GM18517 (cell line): ENCODE measurements around the gene ACTL8.
"Not testable (repeated sequence)": the region's sequence is repeated elsewhere in the genome, so short reads cannot be mapped to it uniquely, and the experiment has no call there.

Source experiments
- ATAC-seq: cut with Tn5 transposase; IDR thresholded peaks from one replicate; pipeline ENCODE4 v1.9.1; 2021; ENCODE audit warnings: mild to moderate bottlenecking, moderate library complexity; ENCODE audit not compliant: unreplicated experiment

Gene ACTL8

DNA sequence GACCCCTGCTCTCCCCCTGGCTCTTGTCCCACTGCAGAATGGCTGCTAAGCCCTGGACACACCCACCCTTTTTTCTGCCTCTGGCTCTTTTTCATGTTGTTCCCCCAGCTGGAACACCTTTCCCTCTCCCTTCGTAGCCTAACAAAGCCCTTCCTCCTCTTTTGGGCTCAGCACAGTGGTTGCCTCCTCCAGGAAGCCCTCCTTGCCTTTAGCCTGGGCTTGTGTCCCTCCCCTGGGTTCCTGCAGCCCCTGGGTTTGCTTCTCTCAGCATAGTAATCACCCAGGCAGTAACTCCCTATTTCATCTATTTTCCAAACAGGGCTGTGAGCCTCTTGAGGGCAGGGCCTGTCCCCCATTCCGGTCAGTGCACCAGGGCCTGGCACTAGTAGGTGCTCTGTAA is 19.8 kb upstream of the ACTL8 start:
- no peak for ATAC-seq

DNA sequence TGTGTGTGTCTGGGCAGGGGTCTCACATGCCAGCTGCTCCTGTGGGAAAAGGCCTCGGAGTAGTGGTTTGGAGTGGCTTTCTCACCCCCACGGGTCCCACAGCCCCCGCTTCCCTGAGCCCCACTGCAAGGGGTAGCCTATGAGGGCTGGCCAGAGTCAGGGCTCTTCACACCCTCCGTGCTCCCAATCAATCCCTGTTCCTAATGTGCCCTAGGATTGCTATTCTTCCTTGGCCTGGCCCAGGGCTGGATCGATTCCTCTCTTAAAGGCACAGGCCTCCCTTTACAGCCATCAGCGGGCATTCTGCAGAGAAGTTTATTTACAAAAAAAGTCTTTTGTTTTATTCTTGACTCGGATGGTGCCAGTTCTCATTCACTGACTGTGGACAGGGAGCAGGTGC is 19.3 kb upstream of the ACTL8 start:
- no peak for ATAC-seq

GRCh38 chr1:17736625-17737024 is 18.5 kb upstream of the ACTL8 start:
- ATAC-seq: no peak

- no peak for ATAC-seq
These were observed 16.1 kb upstream of the ACTL8 start for GRCh38 chr1:17739050-17739449.

DNA sequence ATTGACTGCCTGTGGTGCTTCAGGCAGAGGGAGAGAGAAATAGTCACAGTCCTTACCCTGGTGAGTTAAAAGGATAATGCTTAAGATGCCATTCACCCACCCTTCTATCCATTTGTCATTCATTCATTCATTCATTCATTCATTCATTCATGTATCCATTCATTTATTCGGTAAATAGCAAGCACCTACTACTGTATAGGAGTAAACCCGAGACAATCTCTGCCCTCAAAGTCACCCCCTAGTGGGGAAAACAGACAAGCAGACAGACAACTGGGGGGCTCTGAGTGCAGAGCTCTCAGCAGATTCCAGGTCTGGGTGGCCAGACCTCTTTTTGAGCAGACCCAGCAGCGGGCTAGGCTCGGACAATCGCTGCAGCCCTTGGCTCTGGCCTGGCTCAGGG is 14.1 kb upstream of the ACTL8 start:
- ATAC-seq: no peak

- ATAC-seq: no peak
These were observed 12.6 kb upstream of the ACTL8 start for GRCh38 chr1:17742583-17742982.

GRCh38 chr1:17743008-17743647 is 12.0 kb upstream of the ACTL8 start:
- ATAC-seq: no peak

DNA sequence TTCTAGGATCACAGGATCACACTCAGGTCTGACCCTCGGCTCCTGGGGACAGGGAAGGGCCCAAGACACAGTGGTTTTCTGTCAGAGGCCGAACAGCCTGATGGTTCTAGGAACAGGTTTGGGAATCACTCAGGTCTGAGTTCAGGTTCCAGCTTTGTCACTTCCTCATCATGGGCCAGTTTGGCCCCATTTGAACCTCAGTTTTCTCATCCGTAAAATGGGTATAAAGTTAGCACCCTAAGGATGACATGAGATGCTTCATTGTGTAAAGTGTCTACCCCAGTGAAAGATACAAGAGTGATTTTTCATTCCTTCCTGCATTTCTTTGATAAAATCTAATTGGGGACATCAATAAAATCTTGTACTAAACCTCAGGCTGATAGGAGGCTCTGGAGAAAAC is 11.2 kb upstream of the ACTL8 start:
- ATAC-seq: no peak

- ATAC-seq: no peak
These were observed 10.3 kb upstream of the ACTL8 start for GRCh38 chr1:17744666-17745478.

DNA sequence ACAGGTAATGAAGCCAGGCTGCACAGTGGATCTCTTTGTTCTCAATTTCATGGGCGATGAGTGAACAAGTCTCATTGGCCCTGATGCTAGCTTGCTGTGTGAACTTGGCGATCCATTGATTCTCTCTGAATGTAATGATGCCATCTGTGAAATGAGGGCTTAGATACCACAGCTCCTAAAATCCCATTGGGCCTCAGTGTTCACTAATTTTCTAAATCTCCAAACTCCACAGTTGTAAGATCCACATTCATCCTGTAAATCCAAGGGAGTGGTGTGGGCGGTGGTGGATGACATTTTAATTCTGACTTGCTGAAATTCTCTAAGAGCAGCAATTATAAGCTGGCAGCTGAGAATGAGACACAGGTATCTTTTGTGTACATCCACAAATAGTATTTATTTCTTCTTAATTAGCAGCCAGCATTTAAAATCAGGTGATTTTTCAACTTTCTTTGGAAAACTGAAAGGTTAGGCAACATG is 9.6 kb upstream of the ACTL8 start:
- no peak for ATAC-seq

GRCh38 chr1:17746281-17746680 is 8.9 kb upstream of the ACTL8 start:
- ATAC-seq: not testable (repeated sequence)

DNA sequence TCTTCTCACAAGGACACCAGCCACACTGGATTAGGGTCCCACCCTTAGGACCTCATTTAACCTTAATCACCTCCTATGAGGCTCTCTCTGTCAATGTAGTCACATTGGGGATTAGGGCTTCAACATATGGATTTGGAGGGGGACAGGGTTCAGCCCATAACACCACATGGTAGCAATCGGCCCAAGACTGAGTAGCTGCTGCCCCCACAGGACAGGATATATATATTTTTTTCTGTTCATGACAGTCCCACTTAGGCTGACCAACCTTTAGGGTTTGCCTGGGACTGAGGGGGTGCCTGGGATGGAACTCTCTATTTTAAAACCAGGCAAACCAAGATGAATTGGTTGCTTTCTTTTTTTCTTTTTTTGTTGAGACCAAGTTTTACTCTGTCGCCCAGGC is 8.2 kb upstream of the ACTL8 start:
- no peak for ATAC-seq

DNA sequence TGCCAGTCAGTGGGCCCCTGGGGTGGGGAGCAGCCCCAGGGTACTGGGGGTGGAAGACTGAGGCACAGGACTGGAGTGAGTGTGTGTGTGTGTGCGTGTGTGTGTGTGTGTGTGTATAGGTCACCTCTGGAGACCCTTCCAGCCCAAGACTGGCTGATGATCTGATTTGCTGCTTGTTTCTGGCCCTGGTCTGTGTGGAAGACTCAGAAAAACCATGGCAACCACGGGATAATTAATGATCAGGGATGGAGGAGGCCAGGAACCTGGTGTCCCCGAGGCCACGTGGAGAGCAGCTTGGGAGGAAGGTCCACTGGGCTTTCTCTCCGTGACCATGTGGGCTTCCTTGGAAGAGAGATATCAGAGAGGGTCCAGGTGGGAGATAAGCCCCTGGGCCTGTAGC is 4.8 kb upstream of the ACTL8 start:
- ATAC-seq: no peak

GRCh38 chr1:17752356-17752755 is 2.8 kb upstream of the ACTL8 start:
- ATAC-seq: no peak

GRCh38 chr1:17757426-17757825 is 2.3 kb downstream of the ACTL8 start:
- no peak for ATAC-seq

- ATAC-seq: no peak
These were observed 4.0 kb downstream of the ACTL8 start for GRCh38 chr1:17759114-17759513.

- no peak for ATAC-seq
These were observed 7.2 kb downstream of the ACTL8 start for GRCh38 chr1:17762313-17762712.

DNA sequence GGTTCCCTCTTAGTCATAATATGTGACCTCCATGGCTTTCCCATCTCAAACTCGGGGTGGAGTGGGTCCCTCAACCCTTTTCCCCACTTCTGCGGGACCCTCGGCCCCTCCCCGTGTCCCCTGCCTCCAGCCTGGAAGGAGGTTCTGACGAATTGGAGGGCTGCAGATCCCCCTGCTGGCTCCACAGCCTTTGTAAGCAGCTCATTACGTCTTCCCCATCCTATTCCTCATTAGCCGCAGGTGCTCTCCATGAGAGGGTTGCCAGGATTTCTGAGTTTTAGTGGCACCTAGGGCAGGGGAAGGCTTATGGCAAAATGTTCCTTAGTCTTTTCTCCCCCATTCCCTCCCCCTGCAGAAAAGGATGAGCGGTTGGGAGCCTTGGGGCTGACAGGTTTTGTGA is 8.3 kb downstream of the ACTL8 start:
- ATAC-seq: no peak

DNA sequence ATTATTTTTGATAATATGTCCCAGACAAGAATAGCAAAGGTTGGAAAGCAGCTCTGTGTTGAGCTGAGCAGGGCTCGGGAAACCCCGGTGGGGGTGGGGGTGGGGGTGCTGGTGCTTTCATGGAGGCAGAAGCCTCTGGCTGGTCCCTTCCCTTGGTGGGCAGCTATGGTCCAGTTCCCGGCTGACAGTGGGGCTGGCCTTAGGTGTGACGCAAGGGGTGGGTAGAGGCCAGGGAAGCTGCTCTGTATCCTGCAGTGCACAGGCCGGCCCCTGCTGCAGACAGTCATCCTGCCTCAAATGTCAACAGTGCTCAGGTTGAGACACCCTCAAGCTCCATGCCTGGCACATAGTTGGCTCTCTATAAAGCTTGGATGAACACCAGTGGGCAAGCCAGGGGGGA is 8.9 kb downstream of the ACTL8 start:
- no peak for ATAC-seq

- no peak for ATAC-seq
These were observed 9.5 kb downstream of the ACTL8 start for GRCh38 chr1:17764591-17764990.

DNA sequence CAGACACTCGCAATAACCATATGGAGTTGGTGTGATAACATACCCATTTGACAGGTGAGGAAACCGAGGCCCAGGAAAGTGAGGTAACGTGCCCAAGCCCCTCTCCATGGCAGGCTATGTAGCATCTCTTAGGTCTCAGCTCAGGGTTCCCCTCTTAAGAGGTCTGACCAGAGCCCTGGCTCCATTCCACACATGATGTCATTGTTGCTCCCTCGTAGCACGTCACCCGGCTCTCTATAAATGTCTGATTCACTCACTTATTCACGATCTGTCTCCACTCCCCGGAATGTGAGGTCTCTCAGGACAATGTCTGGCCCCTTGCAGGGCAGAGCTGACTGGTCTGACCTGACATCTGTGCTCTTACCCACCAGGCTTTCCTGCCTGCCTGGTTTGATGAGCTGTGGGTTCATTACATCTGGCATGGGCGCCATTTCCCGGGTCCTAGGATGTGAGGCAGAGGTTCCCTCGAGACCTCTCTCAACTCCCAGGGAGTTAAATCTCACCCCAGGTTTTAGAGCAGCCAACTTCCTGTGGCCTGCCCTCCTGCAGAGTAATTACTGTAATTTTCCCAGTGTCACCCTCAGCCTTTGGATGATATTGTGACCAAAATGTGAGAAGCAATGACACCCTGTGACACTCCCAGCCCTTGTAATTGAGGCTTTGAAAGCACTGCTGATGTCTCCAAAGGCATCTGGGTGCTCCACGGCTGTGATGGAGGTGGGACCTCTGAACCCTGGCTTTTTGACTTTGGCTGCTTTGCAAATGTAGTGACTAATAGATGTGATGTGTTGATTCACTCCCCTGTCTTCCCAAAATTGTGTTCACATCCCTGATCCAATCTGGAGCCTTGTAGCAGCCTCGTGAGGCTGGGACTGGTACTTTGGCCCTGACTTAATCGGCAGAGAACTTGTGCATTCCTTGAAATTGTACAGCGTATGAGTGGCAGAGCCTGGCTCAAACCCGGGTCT is 10.6 kb downstream of the ACTL8 start:
- ATAC-seq: no peak
